Uterus (tissue), 2 donors: ENCODE measurements around the gene PARP8.

ENCODE experiments used
- POLR2A ChIP-seq, 2 donors: fragments of 450-650 bp; IDR thresholded peaks; one replicate each; pipeline ENCODE4 v1.6.1; 2016; ENCODE audit warnings: antibody characterized with exemption in 2 of 2, mild to moderate bottlenecking in 1 of 2, moderate library complexity in 1 of 2
- TF ChIP-seq, protein P1 (sequence below), 4 experiments: fragments of 200-600 bp in 2 of 4; fragments of 450-650 bp in 2 of 4; sonication (generic) in 2 of 4; IDR thresholded peaks; one replicate each; pipeline ENCODE4 v1.5.1; 2016 to 2019; ENCODE audit warnings: antibody characterized with exemption in 4 of 4, mild to moderate bottlenecking in 2 of 4, moderate library complexity in 1 of 4

DNA sequence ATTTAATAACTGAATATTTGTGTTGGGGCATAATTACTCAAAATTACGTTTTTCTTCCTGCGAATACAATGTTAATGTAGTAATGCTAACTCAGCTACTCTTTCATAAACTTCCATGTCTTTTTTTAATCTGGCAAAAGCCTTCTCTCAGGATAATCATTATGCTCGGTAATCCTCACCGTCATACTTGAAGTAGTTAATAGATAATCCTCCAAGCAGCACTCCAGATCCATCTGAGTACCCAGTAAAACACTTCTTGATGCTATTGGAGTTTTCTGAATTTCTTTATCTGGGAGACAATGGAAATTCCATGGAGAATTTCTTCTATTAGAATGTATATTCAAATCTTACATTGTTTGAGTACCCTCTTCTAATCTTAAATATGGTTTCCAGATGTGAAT, 34.3 kb downstream of the PARP8 start:
- TF ChIP-seq, protein P1, sequence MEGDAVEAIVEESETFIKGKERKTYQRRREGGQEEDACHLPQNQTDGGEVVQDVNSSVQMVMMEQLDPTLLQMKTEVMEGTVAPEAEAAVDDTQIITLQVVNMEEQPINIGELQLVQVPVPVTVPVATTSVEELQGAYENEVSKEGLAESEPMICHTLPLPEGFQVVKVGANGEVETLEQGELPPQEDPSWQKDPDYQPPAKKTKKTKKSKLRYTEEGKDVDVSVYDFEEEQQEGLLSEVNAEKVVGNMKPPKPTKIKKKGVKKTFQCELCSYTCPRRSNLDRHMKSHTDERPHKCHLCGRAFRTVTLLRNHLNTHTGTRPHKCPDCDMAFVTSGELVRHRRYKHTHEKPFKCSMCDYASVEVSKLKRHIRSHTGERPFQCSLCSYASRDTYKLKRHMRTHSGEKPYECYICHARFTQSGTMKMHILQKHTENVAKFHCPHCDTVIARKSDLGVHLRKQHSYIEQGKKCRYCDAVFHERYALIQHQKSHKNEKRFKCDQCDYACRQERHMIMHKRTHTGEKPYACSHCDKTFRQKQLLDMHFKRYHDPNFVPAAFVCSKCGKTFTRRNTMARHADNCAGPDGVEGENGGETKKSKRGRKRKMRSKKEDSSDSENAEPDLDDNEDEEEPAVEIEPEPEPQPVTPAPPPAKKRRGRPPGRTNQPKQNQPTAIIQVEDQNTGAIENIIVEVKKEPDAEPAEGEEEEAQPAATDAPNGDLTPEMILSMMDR (IDR thresholded peaks at IDR 0.05) = no peak
- TF ChIP-seq POLR2A (IDR thresholded peaks at IDR 0.05) = no peak
